Activated CD4-positive, alpha-beta memory T cell treated with anti-CD3 and anti-CD28 coated beads, Interleukin-2, amount 10 ng/mL, durations not matched to agents 7 days and 5 days (primary cell): ENCODE results near the gene C1QTNF8. TPM values are rescaled to one million over a fixed set of nuclear protein-coding genes. Genes with fewer than 3 reads are reported as not detected.

Experiments used
- CTCF ChIA-PET: fragments of 350-600 bp; sonication (Branson Sonifier 250); formaldehyde crosslinking; loops from one replicate; lab custom pipeline; 2021; ENCODE audit warnings: antibody characterized with exemption, inconsistent platforms; lab: Charles Lee
- POLR2A ChIA-PET: fragments of 350-600 bp; sonication (Branson Sonifier 250); formaldehyde crosslinking; loops from one replicate; lab custom pipeline; 2021; ENCODE audit warnings: antibody characterized with exemption; lab: Charles Lee
- DNase-seq: peaks from one replicate; pipeline ENCODE4 v3.0.0-alpha.2; 2020
- H3K27ac Mint-ChIP-seq: one replicate; pipeline ENCODE4 v1.8.0; 2021; ENCODE audit warnings: mild to moderate bottlenecking, mixed read lengths
- H3K27me3 Mint-ChIP-seq: one replicate; pipeline ENCODE4 v1.8.0; 2021; ENCODE audit warnings: mixed read lengths
- H3K36me3 Mint-ChIP-seq: one replicate; pipeline ENCODE4 v1.8.0; 2021; ENCODE audit warnings: low read depth, mixed read lengths
- H3K4me1 Mint-ChIP-seq: one replicate; pipeline ENCODE4 v1.8.0; 2021; ENCODE audit warnings: mixed read lengths
- H3K4me3 Mint-ChIP-seq: one replicate; pipeline ENCODE4 v1.8.0; 2021; ENCODE audit warnings: mild to moderate bottlenecking, mixed read lengths
- H3K9me3 Mint-ChIP-seq: one replicate; pipeline ENCODE4 v1.8.0; 2021; ENCODE audit warnings: mixed read lengths
- total RNA-seq, 2 experiments: library from RNA; stranded (reverse); gene quantifications; one replicate each; pipeline ENCODE4 v1.2.3, GENCODE V29; 2021

C1QTNF8 gene
- total RNA-seq, 2 experiments from 2014 or later, result not detected

DNA sequence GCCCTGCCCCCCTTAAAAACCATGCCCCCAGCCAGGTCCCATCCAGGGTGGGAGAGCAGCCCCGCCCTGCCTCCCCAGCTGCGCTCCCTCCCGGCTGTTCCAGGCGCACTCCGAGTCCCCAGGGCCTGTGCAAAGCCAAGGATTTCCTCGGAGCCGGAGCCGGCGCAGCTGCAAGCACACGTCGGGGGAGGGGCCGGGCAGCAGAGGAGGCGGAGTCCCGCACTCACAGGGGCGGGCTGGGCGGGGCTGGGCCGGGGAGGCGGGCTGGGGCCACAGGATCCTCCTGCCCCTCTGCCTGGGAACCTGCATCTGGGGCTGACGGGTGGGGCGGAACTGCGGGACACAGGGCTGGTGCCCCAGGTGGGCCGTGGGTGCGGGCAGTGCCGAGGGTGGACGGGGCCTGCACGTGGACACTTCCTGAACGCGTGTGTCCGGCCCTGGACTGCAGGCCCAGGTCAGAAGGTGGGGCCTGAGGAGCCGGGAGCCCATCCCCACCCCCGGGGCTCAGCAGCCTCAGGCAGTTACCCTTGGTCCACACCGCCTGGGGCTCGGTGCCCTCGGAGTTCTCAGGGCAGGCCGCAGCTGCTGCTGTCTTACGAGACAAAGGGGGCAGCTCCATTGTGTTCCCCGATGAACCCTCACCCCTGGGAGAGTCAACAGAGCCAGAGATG is 47.5 kb downstream of the C1QTNF8 start:
- ChIA-PET CTCF (no interaction called here), POLR2A (no interaction called here)
- H3K36me3 Mint-ChIP-seq, result no peaks in the 10 kb centered on the region
- no peak for DNase-seq
- no peaks in the 10 kb centered on the region for H3K27me3 Mint-ChIP-seq
- no peaks in the 10 kb centered on the region for H3K4me1 Mint-ChIP-seq
- no peaks in the 10 kb centered on the region for H3K9me3 Mint-ChIP-seq
- H3K27ac Mint-ChIP-seq, result no peak overlapping the region
- H3K4me3 Mint-ChIP-seq, result no peak overlapping the region

DNA sequence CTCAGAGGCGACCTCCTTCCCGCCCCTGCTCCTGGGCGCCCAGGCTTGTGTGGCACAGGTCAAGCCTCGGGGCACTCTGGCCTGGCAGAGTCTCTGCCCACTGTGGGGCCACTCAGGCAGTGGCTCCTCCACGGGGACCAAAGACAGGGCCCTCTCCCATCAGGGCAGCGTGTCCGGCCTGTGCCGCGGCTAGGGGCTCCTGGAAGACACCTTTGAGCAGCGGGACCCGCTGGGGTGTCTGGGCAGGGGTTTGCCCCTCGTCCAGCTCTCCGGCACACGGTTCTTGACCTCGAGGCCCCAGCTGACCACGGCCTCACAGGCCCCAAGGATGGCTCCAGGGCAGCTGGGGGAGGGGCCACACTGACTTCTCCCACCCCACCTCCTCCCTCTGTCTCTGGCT is 48.2 kb downstream of the C1QTNF8 start:
- DNase-seq, result no peak

DNA sequence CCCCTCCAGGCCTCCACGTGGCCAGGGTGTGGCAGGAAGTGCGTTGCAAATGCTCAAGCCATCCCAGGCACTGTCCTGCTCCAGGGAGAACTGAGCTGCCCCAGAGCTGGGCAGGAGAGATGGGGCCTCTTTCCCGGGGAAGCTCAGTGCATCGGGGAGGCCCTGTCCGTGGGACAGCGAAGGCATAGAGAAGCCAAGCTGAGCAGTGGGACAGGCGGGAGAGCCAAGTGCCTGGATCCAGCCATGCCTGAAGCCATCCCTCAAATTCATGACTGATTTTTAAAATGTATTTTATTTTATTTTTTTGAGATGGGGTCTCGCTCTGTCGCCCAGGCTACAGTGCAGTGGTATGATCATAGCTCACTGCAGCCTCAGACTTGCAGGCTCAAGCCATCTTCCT is 48.9 kb downstream of the C1QTNF8 start:
- H3K4me1 Mint-ChIP-seq, result no peaks in the 10 kb centered on the region
- CTCF ChIA-PET, result no interaction called here
- POLR2A ChIA-PET, result no interaction called here
- H3K36me3 Mint-ChIP-seq, result no peaks in the 10 kb centered on the region
- H3K27ac Mint-ChIP-seq, result no peak overlapping the region
- H3K9me3 Mint-ChIP-seq, result no peaks in the 10 kb centered on the region
- no peak for DNase-seq
- no peaks in the 10 kb centered on the region for H3K27me3 Mint-ChIP-seq
- no peak overlapping the region for H3K4me3 Mint-ChIP-seq

More for the DNA sequence above, 48.2 kb downstream of the C1QTNF8 start:
- Mint-ChIP-seq H3K4me3 (no peak overlapping the region), H3K9me3 (no peaks in the 10 kb centered on the region), H3K36me3 (no peaks in the 10 kb centered on the region), H3K4me1 (no peaks in the 10 kb centered on the region), H3K27me3 (no peaks in the 10 kb centered on the region), H3K27ac (no peak overlapping the region)
- CTCF ChIA-PET, result no interaction called here
- POLR2A ChIA-PET, result no interaction called here

DNA sequence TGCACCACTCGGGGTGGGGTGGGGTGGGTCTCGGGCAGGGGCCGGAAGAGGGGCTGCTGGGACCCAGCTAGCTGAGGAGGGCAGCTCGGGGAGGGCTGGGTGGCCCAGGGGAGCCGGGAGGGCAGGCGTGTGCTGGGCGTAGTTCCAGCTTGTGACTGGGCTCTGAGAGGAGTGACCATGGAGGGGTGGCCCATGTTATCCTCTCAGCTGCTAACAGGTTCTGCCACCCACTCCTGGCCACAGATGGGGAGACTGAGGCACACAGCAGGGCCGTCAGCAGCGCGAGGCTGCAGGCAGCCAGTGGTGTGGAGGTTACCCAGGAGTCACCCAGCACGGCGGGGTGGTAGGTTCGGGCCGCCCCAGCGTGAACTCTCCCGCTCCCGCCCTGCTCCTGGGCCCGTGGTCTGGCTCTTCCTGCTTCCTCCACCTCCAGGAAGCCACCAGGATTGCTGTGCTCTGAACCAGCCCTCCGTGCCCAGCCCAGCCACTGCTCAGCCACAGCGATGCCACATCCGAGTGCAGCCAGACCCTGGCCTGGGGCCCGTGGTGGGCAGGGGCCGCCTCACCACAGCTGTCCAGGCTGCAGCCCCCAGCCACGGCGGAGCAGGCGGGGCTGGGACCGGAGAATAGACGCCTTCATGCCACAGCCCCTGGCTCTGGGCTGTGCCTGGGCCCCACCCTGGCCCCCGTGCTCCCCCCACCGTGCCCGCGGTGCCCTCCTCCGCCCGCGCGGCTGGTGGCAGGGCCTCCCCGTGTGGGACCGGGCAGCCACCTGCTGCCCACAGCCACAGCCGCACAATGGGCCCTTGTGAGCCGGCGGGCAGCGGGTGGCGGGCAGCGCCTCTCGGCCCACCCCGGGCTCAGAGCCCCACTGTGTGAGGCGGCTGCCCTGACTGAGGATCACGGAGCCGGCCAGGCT is 49.8 kb downstream of the C1QTNF8 start:
- no peaks in the 10 kb centered on the region for H3K9me3 Mint-ChIP-seq
- H3K36me3 Mint-ChIP-seq, result no peaks in the 10 kb centered on the region
- H3K27ac Mint-ChIP-seq, result no peak overlapping the region
- H3K27me3 Mint-ChIP-seq, result no peaks in the 10 kb centered on the region
- no peaks in the 10 kb centered on the region for H3K4me1 Mint-ChIP-seq
- ChIA-PET CTCF (no interaction called here), POLR2A (no interaction called here)
- no peak for DNase-seq
- no peak overlapping the region for H3K4me3 Mint-ChIP-seq

DNA sequence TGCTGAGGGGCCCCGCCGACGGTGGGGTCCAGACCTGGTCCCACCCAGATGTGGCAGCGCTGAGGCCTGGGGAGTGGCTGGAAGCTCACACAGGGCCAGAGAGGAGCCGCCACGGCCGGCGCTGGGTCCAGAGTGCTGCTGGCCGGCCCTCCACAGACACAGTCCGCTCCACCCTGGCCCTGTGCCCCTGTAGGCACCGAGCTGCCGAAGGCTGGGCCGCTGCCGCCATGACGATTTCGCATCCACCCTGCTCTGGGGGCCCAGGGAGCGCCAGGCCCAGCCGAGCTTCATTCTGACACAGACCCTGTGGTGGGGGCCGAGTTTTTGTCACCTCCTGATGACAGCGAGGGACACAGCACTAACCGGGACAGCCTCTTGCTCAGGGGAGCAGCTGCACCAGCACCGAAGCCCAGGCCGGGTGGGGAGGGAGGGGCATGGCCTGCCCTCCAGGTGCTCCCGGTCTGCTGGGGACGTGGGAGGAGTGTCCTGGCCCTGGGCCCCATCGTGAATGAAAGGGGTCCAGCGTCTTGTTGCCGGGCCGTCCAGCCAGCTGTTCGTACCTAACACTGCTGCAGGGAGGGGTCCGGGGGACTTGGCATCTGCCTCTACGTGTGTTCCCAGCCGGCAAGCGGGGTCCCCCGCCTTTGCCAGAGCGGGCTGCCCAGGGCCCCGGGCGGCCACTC is 50.6 kb downstream of the C1QTNF8 start:
- no peaks in the 10 kb centered on the region for H3K9me3 Mint-ChIP-seq
- no peak overlapping the region for H3K27ac Mint-ChIP-seq
- POLR2A ChIA-PET, result no interaction called here
- H3K4me3 Mint-ChIP-seq, result no peak overlapping the region
- H3K27me3 Mint-ChIP-seq, result no peaks in the 10 kb centered on the region
- no peaks in the 10 kb centered on the region for H3K4me1 Mint-ChIP-seq
- no peaks in the 10 kb centered on the region for H3K36me3 Mint-ChIP-seq
- no peak for DNase-seq
- CTCF ChIA-PET, result no interaction called here

DNA sequence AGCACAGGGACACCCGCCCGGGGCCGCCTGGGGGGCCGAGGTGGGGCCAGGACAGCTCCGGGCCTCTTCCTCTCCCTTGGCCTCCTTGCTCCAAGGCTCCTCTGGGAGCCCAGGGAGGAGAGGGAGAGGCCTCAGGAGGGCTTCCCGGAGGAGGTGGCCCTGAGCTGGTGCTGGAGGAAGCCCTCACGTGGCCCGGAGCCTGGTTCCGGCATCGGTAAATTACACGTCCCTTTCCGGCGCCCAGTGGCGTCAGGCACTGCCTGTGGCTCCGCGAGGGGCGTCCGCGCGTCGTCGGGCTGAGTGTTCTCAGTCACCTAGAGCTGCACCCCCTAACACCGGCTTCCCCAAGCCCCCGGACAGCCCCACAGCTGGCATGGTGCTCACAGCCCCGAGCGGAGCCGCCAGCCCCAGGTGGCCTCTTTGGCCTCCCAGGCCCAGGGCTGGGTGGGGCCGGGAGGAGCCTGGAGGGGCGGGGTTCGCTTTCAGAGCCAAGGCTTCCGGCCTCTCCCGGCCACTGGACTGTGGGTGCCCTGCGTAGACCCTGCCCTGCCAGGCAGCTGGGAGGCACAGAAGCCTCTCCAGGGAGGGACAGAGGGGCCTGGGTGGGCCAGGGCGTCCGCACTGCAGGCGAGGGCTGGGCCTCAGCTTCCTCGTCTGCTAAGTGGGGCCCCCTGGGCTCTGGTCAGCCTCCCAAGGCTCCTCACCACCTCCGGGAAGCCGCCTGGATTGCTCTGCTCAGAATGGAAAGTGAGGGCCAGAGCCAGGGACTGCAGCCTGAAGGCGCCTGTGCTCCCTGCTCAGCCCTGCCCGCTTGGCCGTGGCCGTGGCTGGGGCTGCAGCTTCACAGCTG is 51.4 kb downstream of the C1QTNF8 start:
- H3K36me3 Mint-ChIP-seq, result no peaks in the 10 kb centered on the region
- no peaks in the 10 kb centered on the region for H3K9me3 Mint-ChIP-seq
- no peaks in the 10 kb centered on the region for H3K27me3 Mint-ChIP-seq
- DNase-seq, result no peak
- ChIA-PET CTCF (no interaction called here), POLR2A (no interaction called here)
- no peak overlapping the region for H3K4me3 Mint-ChIP-seq
- H3K4me1 Mint-ChIP-seq, result no peaks in the 10 kb centered on the region
- H3K27ac Mint-ChIP-seq, result no peak overlapping the region

DNA sequence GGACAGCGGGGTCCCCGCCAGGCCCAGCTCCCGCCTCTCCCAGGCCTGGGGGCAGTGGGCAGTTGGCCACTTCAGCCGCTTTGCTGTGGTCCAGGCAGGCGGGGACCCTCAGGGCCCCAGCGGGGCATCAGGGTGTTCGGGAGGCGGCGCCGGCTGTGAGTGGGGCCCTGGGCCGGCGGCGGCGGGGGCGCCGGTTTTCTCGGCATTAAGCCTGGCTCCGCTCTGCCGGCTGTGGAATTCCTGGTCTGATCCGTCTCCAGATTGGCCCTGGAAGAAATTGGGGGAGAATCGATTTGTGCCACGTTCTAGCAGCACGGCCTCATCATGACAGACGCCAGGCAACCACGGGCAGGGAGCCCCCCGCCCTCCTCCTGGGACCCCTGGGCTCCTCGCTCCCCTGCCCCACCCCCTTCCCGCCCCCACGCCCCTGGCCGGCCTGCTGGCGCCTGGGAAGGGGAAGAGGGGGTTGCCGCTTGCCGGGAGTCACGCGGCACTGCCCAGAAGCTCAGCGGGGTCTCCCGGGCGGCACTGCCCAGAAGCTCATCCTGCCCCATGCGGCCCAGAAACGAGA is 52.1 kb downstream of the C1QTNF8 start:
- Mint-ChIP-seq H3K4me1 (no peaks in the 10 kb centered on the region), H3K9me3 (no peaks in the 10 kb centered on the region), H3K27me3 (no peaks in the 10 kb centered on the region), H3K4me3 (no peak overlapping the region), H3K36me3 (no peaks in the 10 kb centered on the region), H3K27ac (no peak overlapping the region)
- ChIA-PET POLR2A (no interaction called here), CTCF (no interaction called here)
- DNase-seq, result no peak

DNA sequence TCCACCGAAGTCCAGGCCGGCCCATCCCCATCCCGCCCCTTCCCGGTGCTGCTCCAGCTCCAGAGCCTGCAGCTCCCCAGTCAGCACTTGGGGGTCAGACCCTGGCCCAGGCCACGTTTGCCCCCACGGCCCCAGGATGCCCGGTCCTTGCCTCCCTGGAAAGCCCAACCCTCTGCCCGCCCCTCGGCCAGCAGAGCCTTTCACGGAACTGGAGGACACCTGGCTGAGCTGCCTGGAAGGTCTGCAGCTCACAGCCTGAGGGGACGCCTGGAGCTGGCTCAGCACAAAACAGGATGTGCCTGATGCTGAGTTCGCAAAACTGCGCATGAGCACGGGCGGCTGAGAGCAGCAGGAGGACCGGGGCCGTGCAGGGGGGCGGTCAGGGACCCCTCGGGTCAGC is 53.2 kb downstream of the C1QTNF8 start:
- H3K36me3 Mint-ChIP-seq, result no peaks in the 10 kb centered on the region
- CTCF ChIA-PET, result no interaction called here
- no peak overlapping the region for H3K27ac Mint-ChIP-seq
- H3K4me3 Mint-ChIP-seq, result no peak overlapping the region
- no peak for DNase-seq
- H3K27me3 Mint-ChIP-seq, result no peaks in the 10 kb centered on the region
- H3K4me1 Mint-ChIP-seq, result no peaks in the 10 kb centered on the region
- POLR2A ChIA-PET, result no interaction called here
- H3K9me3 Mint-ChIP-seq, result no peaks in the 10 kb centered on the region

DNA sequence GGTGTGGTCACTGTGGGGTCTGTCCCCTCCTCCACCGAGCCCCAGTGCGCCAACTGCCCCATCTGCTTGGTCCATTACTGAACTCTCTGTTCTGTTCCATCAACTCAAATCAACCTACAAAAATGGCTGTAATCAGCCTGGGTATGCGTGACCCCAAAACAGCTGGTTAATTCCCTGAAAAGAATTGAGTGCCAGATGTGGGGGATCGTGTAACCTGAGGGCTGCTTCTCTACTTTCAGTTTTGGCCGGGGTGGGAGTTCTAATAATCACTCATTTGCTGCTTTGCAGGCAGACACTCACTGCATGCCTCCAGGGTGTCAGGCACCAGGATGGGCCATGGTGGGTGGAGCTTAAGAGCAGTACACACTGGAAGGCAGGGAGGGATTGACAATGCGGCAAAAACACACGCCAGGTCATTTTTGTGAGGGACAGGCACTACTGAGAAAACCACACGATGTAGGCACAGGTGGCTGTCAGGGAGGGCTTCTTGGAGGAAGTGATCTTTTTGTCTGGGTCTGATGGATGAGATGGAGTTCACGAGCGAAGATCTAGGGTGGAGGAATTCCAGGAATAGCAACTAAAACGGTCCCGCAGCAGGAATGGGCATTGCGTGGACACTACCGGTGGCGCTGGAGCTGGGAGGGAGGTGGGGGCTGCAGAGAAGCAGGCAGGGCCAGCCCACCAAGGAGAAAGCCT is 53.8 kb downstream of the C1QTNF8 start:
- CTCF ChIA-PET, result no interaction called here
- no peak overlapping the region for H3K4me3 Mint-ChIP-seq
- H3K9me3 Mint-ChIP-seq, result no peaks in the 10 kb centered on the region
- no peaks in the 10 kb centered on the region for H3K36me3 Mint-ChIP-seq
- no peak overlapping the region for H3K27ac Mint-ChIP-seq
- DNase-seq, result no peak
- H3K27me3 Mint-ChIP-seq, result no peaks in the 10 kb centered on the region
- no peaks in the 10 kb centered on the region for H3K4me1 Mint-ChIP-seq
- POLR2A ChIA-PET, result no interaction called here

DNA sequence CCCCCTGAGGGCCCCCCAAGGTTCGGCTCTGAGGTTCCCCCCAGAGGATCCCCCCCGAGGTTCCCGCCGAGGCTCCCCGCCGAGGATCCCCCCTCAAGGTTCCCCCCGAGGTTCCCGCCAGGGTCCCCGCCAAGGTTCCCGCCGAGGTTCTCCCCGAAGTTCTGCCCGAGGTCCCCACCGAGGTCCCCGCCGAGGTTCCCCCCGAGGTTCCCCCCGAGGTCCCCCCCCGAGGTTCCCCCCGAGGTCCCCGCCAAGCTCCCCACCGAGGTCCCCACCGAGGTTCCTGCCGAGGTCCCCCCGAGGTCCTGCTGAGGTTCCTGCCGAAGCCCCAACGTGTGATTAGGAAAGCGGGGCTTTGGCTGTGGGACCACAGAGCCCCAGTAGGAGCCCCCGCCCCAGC is 55.7 kb downstream of the C1QTNF8 start:
- Mint-ChIP-seq H3K4me3 (no peak overlapping the region), H3K9me3 (no peaks in the 10 kb centered on the region), H3K27ac (no peak overlapping the region), H3K4me1 (no peaks in the 10 kb centered on the region), H3K36me3 (no peaks in the 10 kb centered on the region), H3K27me3 (no peaks in the 10 kb centered on the region)
- POLR2A ChIA-PET, result interaction anchor here (0.9 kb wide), 1 partner anchor 60 kb away, joined by 4 read pairs; no protein-coding TSS in a partner anchor
- DNase-seq, result no peak
- CTCF ChIA-PET, result interaction anchor here (0.6 to 1.5 kb wide), 2 partner anchors 17 to 214 kb away, joined by 4 to 6 read pairs; no protein-coding TSS in a partner anchor

DNA sequence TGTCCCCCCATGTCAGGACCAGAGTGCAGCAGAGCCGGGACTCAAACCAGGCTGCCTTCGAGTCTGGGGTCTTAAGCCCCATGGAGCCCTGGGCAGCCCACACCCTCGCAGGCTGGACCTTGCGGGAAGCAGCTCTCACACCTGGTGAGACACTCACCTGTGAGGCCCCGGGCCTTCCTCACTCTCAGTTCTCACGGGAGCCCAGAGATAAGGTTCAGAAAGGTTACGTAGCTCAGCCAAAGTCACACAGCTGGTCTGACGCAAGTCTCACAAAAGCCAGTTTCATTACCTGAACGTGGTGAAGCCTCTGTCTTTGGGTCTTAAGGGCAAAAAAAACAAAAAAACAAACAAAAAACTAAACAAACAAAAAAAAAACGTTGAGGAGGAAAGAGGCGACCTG is 56.3 kb downstream of the C1QTNF8 start:
- ChIA-PET CTCF (interaction anchor here (0.6 to 1.5 kb wide), 2 partner anchors 17 to 213 kb away, joined by 4 to 6 read pairs; no protein-coding TSS in a partner anchor), POLR2A (no interaction called here)

DNA sequence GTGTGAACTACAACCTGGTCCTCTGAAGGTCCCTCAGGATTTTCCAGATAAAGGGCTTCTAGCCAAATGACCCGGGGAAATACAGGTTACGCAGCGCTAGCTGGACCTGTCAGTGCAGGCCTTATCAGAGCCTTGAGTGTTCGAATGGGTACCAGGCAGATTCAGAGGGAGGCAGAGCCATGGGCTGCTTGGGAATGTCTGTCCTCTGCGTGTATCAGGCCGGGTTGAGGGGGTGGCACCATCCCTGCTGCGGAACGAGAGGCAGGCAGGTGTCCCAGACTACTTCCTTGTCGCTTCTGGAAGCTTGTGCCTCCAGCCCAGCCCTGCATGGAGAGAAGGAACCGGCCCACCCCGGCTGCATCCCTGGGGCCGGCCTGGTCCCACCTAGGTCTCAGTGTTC is 57.1 kb downstream of the C1QTNF8 start:
- H3K9me3 Mint-ChIP-seq, result no peaks in the 10 kb centered on the region
- H3K36me3 Mint-ChIP-seq, result no peaks in the 10 kb centered on the region
- no peak overlapping the region for H3K4me3 Mint-ChIP-seq
- H3K27ac Mint-ChIP-seq, result no peak overlapping the region
- H3K27me3 Mint-ChIP-seq, result no peaks in the 10 kb centered on the region
- ChIA-PET POLR2A (no interaction called here), CTCF (interaction anchor here (1.5 kb wide), 1 partner anchor 18 kb away, joined by 4 read pairs; no protein-coding TSS in a partner anchor)
- no peaks in the 10 kb centered on the region for H3K4me1 Mint-ChIP-seq
- DNase-seq, result no peak

More for the DNA sequence above, 56.3 kb downstream of the C1QTNF8 start:
- Mint-ChIP-seq H3K27ac (no peak overlapping the region), H3K4me1 (no peaks in the 10 kb centered on the region), H3K9me3 (no peaks in the 10 kb centered on the region), H3K27me3 (no peaks in the 10 kb centered on the region), H3K4me3 (no peak overlapping the region), H3K36me3 (no peaks in the 10 kb centered on the region)
- DNase-seq, result no peak
